Activated naive CD4-positive, alpha-beta T cell (primary cell): ENCODE results near the gene APH1B.
"Not testable (repeated sequence)": the region's sequence is repeated elsewhere in the genome, so short reads cannot be mapped to it uniquely, and the experiment has no call there.

ENCODE experiments used
- DNase-seq, 4 experiments: peaks; one replicate each; lab custom pipeline; 2025; lab: John Stamatoyannopoulos, UW

Gene APH1B

GRCh38 chr15:63331456-63331855 lies 54.1 kb downstream of the APH1B start:
- DNase-seq = no peak

DNA sequence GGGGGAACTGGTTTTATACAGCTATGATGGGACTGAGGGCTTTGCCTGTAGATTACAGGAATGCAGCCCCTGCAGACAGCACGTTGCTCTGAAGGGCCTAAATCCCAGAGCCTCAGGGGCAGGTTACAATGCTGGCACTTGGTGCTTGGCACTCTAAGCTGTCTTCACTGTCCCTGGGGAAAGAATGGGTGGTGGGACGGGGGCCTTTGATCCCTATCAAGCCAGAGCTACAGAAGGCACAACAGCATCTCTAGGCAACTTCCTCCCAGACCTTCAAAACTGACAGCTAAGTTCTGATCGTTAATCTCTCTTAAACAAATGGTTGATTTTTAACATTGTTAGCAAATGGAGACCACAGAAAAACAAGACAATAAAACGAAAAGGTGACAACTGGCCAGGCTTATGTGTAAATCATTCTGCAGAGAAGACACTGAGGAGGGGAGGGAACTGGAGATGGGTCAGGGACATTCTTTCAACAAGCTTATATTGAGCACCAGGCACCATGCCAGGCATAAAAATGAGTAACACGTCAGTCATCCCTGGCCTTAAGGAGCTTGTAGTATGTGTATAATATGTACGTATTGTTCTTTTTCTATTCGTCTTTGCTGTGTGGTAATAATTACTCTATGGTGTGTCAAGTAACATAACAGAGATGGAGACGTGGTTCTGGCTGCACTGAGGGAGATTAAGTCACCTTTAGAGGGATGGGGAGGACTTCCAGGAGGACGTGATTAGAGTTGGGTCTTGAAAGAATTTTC lies 55.1 kb downstream of the APH1B start:
- DNase-seq = no peak

GRCh38 chr15:63334821-63335220 lies 57.4 kb downstream of the APH1B start:
- no peak for DNase-seq

- DNase-seq = no peak
Observed at GRCh38 chr15:63335543-63336240, 58.3 kb downstream of the APH1B start.

GRCh38 chr15:63337046-63337445 lies 59.6 kb downstream of the APH1B start:
- no peak for DNase-seq

GRCh38 chr15:63338170-63338569 lies 60.8 kb downstream of the APH1B start:
- no peak for DNase-seq

DNA sequence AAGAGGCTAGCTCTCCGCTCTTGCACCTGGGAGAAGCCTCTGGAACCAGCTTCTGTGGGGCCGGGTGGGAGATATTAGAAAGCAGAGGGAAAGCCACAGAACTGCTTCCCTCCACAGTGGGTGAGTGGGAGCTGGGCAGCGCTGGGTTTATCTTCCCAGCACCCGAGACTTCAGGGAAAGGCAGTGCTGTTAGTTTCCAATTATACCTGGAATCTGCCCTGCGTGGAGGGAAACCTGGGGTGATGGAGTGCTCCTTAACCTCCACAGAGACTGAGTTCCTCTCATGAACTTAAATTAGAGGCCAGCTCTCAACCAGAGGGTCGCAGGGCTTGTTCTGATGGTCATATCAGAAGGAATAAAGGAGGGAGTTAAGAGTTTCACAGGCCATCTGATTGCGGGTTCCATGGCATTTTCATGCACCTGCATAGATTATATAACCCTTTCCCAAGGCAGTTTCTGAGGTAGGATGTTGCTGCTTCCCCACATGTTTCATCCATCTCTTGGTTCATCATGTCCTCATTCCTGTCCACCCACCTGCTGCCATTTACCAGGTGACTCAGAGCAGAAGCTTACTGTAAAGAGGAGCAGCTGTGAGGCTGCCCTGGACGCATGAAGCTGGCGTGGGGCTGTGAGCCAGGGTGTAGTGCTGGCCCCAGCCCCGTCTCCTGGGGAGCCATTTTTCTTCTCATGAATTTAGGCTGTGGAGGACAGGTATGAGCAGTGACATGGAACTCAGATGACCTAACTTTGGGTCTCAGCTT lies 61.8 kb downstream of the APH1B start:
- no peak for DNase-seq

DNA sequence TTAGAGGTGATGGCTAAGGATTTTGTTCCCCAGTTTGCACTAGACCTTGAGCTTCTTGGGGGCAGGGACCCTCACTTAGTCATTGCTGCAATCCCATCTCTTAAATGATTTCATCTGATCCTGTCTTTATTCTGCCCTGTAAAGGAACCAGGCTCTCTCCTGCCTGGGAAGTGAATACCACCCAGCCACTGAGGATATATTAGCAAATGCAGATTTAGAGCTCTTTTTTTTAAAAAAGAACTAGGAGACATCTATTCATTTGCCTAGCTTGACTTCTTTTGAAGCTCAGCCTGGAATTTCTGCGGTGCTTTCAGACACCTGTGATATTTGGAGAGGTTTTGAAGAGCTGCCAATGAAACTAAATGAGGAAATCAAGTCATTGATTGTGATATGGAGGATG lies 62.4 kb downstream of the APH1B start:
- DNase-seq = no peak

GRCh38 chr15:63340353-63340752 lies 62.9 kb downstream of the APH1B start:
- DNase-seq = no peak

GRCh38 chr15:63340878-63341277 lies 63.5 kb downstream of the APH1B start:
- DNase-seq = no peak

DNA sequence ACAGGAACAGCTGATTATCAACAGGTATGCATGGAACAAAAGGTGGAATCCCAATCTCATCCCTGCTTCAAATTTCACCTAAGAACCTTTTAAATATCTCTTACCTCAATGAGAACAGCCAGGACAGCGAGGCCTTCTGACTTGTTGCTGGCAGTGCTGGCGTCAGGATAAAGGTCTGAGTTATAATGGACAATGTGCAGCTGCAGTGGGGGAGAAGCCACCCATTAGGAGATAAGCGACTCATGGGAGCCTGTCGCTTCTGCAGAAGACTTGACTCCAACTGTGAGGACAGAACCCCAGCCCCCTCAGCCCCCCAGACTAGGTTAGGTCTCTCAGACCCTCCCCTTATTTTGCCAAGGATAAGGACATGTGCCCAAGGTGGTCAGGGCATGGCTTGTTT lies 64.5 kb downstream of the APH1B start:
- no peak for DNase-seq

DNA sequence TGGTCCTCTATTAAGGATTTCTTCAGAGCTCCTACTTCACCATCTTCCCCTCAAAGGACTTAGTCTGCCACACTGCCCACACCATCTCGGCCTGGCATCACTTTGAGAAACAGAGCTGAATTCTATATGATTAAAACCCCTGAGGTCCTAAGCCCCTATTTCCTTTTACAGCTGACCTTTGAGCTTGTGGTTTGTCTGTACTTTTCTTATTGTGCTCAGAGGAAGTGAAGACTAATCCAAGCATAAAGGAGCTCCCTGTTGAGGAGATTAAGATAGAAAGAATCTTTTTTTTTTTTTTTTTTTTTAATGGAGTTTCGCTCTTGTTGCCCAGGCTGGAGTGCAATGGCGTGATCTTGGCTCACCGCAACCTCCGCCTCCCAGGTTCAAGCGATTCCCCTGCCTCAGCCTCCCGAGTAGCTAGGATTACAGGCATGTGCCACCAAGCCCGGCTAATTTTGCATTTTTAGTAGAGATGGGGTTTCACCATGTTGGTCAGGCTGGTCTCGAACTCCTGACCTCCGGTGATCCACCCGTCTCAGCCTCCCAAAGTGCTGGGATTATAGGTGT lies 65.7 kb downstream of the APH1B start:
- DNase-seq = not testable (repeated sequence)

DNA sequence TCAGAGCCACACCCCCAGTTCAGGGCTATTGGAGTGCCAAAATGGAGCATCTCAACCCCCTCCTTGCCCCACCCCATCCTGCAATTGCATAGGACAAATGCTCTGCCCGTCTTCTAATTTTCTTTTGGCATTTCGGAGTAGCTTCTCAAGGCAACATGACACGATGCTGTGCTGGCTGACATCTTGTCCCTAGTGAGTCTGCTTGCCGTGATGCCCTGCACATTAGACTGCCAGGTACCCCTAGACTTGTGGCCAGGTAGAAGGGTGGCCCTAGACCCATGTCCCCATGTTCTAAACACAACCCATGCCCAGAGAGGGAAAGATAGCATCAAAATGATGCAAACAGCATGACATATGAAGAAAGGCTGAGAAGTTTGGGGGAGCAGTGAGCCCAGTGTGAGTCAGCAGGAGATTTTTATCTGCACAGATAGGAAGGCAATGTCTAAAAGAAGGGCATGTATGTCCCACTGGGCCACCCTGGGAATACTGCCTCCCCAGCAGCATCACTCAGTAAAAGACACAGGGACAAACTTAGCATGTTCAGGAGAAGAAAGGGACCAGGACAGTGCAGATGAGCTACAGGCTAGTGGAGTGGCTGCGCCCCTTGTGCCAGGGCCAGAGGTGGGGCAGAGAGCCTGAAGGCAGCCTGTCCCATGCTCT lies 67.5 kb downstream of the APH1B start:
- DNase-seq = no peak

- DNase-seq = no peak
Observed at GRCh38 chr15:63345391-63345752, 68.0 kb downstream of the APH1B start.

DNA sequence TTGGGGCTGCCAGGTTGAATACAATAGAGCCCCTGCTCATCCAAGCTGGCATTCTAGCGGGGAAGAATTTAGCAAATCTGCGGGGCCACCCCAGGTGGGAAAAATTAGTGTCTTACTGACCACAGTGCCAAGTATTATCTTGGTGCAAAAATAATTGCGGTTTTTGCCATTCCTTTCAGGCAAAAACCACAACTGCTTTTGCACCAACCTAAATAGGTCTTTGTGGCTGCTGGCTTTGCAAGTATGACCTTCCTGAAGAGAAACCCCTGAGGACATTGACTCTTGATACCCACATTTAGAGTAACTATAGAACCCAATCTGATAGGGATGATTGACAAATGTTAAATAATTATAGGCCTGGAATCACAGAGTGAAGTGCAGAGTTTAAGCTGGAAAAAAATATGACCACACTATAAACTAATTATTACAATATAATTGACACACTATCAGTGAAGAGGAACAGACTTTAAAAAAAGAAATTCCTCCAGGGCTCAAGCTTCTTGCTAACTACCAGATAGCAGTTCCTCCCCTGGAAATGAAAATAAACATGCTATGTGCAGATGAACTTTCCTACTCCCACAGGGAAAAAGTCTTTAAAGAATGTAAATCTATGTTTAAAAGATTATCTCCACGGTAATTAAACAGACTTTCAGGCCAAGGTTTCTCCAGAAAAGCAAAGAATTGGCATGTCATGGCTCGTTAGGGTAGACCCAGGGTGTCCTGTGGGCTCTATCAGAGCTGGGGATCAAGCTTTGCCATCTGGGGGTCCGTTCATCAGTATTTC lies 69.9 kb downstream of the APH1B start:
- DNase-seq = no peak

DNA sequence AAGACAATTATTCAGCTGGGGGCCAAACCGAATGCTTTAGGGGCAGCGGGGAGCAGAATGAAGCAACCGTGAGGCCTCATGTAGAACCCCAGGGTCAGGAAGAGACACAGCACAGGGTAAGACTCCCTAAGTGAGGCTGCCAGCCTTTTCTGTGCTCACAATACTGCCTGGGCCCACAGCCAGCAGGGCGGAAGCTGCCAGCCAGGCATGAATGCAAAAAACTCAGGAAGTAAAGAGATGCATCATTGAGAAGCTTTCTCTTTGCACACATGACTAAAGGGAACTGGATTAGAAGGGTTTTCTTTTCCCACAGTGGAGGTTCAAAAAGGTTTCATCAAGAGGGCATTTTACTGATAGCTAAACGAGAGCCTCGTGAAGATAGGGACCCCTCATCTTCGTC lies 71.0 kb downstream of the APH1B start:
- DNase-seq = no peak

- no peak for DNase-seq
Observed at GRCh38 chr15:63349156-63349555, 71.8 kb downstream of the APH1B start.

GRCh38 chr15:63349621-63350020 lies 72.2 kb downstream of the APH1B start:
- DNase-seq = no peak

- DNase-seq = no peak
Observed at GRCh38 chr15:63350178-63350621, 72.8 kb downstream of the APH1B start.

- DNase-seq = no peak
Observed at GRCh38 chr15:63351170-63351569, 73.8 kb downstream of the APH1B start.

GRCh38 chr15:63352808-63353207 lies 75.4 kb downstream of the APH1B start:
- no peak for DNase-seq
